Medulla oblongata (tissue), 1 donor: ENCODE results near the gene PPP2R2D.

Source experiments
- DNase-seq: peaks from one replicate; pipeline ENCODE4 v3.0.0-alpha.2; 2015; ENCODE audit errors: extremely low spot score

Gene PPP2R2D

DNA sequence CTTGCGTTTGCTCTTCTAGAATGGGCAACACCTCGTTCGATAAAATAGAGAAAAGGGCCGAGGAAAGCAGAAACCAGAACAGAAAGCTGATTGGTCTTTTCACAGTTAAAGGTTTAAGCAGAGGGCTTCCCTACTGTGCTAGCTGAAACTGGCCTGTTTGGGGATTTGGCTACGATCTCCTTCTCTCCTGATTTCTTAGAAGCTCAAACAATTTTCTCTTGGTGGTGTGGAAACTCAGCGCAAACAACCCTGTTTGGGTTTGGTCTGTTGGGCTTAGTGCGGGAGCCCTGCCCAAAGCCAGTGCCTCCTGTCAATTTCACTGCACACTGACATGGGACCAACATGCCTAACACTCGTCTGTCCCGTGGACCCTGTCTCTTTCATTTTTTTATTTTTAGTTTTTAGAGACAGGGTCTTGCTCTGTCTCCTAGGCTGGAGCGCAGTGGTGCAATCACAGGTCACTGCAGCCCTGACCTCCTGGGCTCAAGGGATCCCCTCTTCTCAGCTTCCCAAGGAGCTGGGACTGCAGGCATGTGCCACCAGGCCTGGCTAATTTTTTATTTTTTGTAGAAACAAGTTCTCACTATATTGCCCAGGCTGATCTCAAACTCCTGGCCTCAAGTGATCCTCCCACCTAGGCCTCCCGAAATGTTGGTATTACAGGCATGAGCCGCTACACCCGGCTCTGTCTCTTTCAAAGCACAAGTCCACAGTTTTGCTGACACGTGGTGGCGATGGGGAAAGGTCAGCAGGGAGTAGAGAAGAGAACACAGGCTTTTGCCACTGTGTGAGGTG, 97.4 kb downstream of the PPP2R2D start:
- DNase-seq: no peak

DNA sequence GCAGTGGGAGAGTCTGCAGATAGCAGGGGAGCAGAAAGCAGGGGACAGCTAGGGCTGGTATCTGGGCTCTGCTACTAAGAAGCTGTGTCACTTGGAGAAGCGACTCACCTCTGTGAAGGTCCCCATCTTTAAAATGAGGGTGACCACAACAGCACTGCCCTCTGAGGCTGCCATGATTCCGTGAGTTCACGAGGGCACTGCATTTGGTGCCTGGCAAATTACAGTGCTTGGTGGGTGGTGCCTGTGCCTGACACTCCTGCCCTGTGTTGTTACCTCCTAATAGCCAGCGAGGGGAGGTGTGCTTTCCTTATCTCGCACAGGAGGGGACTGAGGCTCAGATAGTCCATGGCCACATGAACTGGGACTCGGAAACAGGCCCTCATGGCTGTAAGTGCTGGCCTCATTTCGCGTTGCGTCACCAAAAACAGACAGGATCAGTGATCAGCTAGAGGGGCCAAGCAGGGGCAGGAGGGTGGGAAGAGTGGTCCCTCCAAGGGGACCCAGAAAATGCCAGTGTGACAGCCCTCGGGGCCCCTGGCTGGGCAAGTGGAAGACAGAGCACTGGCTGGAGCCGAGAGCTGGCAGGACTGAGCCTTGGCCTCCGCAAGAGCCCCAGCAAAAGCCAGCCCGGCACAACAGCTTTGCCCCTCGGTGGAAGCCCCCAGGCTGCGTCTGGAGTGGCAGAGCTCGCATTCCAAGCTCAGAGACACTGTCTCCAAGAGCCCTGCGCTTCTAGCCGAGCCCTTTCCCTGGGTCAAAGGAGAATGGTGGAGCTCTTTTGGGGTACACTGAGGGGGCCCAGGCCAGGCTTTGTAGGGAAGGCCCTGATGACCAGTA, 98.3 kb downstream of the PPP2R2D start:
- DNase-seq: no peak

DNA sequence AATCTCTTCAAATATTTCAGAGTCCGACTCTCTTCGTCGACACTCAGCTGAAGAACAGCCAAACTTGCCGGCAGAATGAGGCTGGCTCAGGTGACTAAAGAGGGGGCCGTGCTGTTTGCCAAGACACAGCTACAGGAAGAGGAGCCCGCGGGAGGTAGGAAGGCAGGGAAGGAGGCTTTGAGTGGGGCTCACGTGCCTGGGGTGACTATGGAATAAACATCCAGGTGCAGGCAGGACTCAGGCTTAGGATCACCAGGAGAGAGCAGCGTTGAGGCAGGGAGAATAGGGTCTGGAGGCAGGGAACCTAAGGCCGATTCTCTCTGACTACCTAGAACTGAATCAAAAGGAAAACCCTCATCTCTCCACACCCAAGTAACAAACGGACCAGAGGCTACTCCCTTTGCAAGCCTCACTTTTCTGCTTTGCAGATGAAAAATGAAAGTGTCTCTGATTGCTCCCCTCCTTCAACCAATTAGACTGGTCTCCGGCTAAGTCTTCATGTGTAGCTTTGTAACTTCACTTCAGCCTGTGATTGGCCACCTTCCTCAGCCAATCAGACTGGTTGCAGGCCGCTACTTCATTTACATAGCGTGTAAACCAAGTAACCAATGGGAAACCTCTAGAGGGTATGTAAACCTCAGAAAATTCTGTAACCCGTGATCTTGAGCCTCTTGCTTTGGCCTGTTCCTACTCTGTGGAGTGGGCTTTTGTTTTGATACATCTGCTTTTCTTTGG, 100.6 kb downstream of the PPP2R2D start:
- DNase-seq: peak; percentile 7

DNA sequence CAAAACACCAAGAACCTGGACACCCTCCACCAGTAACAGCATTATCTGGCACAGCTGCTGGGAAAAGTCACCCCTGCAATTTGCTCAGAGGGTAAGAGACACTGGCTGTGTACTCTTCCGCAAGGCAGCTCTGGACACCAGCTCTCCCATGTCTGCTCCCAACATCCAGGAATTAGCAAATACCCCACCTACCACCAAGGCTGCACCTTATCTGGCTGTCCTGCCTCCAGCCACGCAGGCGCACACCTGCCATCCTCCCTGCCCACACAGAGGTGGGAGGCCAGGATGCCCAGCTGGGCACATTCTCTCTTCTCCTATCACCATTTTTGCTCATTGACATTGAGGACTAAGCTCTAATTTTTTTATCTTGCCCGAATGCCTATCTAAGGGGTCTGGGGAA, 101.2 kb downstream of the PPP2R2D start:
- DNase-seq: no peak

DNA sequence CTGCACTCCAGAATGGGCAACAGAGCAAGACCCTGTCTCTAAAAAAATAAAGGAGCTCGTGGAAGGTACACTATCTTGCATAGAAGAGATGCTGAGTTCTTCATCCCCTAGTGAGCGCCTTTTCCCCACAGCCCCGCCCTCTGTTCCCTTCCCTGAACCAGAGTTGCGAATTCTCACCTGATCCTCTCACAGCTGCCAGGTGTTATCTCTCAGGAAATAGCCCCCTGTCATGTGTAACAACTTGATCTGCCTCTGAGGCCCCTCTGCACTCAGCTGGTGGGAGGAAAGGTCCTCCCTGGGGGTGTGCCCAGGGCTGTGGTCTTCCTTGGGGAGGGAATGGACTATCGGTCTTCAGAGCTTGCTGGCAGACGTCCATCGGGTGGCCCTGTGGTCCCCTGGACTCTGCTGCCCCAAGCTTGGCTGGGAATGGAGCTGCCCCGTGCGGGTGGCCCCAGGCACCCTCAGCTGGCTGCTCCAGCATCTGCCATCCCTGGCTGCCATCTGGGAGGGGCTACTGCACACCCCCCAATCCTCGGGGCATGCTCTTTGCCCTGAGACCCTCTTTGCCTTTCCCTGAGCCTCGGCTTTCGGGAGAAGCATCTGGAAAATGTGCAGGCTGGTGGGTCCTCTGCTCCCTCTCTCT, 102.6 kb downstream of the PPP2R2D start:
- no peak for DNase-seq

DNA sequence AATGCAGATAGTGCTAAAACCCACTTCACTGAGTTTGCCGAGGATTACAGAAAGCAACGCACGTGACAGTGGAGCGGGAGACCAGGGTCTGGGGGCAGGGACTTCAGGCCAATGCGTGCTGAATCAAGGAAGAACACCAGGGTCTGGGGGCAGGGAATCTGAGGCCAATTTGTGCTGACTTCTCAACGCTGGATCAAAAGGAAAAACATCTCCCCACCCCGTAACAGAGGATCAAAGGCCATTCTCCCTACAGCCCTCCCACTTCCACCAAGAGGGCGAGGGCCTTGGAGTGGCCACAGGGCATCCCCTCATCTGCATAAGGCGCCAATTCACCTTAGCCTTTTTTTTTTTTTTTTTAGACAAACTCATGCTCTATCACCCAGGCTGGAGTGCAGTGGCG, 103.2 kb downstream of the PPP2R2D start:
- no peak for DNase-seq

DNA sequence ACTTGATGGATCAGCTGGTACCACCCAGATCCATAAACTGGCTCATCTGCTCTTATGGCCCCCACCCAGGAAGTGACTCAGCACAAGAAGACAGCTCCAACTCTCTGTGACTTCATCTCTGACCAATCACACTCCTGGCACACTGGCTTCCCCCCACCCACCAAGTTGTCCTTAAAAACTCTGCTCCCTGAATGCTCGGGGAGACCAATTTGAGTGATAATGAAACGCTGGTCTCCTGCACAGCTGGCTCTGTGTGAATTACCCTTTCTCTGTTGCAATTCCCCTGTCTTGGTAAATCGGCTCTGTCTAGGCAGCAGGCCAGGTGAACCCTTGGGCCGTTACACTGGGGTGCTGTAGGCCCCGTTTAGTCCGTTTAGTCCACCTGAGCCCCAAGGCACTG, 104.3 kb downstream of the PPP2R2D start:
- no peak for DNase-seq

DNA sequence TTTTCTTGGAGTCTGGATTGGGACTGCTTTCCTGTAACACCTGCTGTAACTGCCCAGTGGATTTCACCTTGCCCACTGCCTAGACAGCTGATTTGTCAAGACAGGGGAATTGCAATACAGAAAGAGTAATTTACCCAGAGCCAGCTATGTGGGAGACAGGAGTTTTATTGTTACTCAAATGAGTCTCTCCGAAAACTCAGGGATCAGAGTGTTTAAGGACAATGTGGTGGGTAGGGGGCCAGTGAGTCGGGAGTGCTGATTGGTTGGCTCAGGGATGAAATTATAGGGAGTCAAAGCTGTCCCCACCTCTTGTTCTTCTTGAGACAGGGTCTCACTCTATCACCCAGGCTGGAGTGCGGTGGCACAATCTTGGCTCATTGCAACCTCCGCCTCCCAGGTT, 106.2 kb downstream of the PPP2R2D start:
- no peak for DNase-seq

DNA sequence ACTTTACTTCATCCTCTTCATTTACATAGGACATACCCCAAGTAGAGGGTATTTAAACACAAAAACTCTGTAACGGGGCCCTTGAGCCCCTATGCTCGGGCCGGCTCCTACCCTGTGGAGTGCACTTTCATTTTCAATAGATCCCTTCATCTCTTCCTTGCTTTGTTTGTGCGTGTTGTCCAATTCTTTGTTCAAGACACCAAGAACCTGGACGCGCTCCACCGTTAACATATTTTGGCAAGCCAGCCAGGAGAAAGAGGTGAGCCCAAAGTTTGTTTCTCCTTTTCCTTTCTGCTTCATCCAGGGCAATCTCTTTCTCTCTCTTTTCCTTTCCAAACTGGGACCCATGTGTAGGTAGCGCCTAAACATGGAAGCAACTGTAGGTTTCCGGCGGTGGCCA, 106.9 kb downstream of the PPP2R2D start:
- no peak for DNase-seq
